Activated CD4-positive, CD25-positive, alpha-beta regulatory T cell treated with anti-CD3 and anti-CD28 coated beads, Interleukin-2, amount 50 U/mL, for 24 hours (primary cell): Measurements from ENCODE around the gene UBASH3B.
A peak's percentile ranks its signal among the peaks of the same experiment; 100 is the strongest.

Experiments
- ATAC-seq, 2 donors: fragments of 150-1000 bp; cut with Tn5 transposase; one replicate each; pipeline ENCODE4 v1.10.0; 2021; ENCODE audit warnings: mild to moderate bottlenecking in 1 of 2, moderate library complexity in 1 of 2

UBASH3B gene

GRCh38 chr11:122786896-122787295 is 131.4 kb downstream of the UBASH3B start:
- ATAC-seq: no peak

GRCh38 chr11:122788781-122789535 is 133.4 kb downstream of the UBASH3B start:
- ATAC-seq: no peak

GRCh38 chr11:122789907-122790306 is 134.4 kb downstream of the UBASH3B start:
- no peak for ATAC-seq

- no peak for ATAC-seq
These were observed 135.9 kb downstream of the UBASH3B start for GRCh38 chr11:122791411-122791810.

- ATAC-seq: no peak
These were observed 136.3 kb downstream of the UBASH3B start for GRCh38 chr11:122791836-122792235.

DNA sequence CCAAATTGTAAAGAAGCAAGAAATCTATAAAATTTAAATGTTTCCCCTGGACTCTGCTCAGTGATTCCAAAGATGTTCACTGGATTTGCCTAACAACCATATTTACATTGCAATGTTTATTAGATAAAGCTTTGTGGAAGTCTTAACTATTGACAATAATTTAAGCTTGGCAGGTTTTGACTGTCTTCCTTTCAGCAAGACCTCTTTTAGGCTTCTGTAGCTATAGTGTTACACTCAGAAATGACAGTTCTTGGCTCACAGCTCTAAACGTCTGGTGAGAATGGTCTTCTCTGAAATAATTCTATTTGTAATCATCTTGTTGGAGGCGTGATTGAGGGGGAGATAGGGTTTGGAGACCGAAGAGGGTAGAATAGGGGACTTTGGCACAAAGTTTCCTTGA is 138.0 kb downstream of the UBASH3B start:
- ATAC-seq: no peak

DNA sequence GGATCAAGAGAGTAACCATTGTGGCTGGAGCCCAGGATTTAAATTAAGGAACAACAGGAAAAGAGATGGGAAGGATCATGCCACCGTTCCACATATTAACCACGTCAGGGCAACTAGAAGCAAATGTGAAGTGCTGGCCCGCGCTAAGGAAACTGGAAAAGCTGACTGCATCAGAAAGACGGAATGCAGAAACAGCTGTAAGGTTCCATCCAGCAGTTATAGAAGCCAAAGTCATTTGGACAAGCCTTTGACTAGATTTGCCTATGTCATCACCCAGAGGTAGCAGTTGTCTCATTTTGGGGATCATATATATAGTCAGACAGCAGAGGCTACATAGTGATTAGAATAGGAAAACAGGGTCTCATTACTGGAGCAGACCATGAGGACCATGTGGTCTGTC is 139.8 kb downstream of the UBASH3B start:
- ATAC-seq: no peak

- ATAC-seq: peak; percentile 55 to 73
These were observed 140.7 kb downstream of the UBASH3B start for GRCh38 chr11:122796128-122796717.

GRCh38 chr11:122797651-122798050 is 142.1 kb downstream of the UBASH3B start:
- no peak for ATAC-seq

DNA sequence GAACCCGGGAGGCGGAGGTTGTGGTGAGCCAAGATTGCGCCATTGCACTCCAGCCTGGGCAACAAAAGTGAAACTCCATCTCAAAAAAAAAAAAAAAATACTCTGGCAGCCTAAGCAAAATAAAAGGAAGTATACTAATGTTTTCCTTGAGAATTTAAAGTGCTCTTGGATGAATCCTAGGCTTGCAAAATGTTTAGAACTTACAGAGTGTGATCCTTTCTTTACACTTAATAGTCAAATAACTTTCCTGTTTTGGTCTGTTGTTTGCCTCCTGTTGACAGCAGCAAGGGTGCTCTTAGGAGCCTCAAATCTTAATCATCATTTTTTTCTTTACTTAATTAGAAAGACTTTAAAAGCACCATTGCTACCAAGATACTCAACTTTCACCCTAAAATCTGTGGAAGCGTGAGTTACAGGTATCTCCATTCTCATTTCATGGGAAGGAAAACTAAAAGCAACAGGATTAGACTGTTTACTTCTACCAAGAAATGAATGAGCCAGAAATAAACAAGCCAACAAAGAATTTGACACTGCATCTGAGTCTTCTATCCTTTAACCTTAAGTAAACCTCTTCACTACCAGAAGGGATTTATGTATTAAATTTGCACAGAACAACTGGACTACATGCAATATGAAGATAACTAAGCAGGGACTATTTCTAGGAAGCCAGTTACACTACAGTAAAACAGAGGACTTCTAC is 144.0 kb downstream of the UBASH3B start:
- ATAC-seq: no peak

- no peak for ATAC-seq
These were observed 147.4 kb downstream of the UBASH3B start for GRCh38 chr11:122802876-122803275.

DNA sequence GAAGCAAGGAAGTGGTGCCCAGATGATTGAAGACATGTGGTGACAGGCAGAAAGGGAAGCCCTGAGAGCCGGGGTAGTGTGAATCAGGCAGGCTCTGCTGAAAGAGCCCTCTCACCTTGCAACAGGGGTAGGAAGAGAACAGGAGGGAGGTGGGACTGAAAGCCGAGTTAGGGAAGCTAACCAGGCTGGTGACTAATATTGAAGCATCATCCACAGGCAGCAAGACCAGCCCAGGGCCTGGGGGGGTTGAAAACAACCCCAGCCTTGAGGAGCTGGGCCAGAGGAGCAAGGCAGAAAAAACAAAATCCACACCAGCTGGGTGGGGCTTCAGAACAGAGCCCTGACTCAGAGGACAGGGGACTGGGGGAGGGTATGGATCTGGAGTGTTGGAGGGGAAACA is 147.8 kb downstream of the UBASH3B start:
- no peak for ATAC-seq

DNA sequence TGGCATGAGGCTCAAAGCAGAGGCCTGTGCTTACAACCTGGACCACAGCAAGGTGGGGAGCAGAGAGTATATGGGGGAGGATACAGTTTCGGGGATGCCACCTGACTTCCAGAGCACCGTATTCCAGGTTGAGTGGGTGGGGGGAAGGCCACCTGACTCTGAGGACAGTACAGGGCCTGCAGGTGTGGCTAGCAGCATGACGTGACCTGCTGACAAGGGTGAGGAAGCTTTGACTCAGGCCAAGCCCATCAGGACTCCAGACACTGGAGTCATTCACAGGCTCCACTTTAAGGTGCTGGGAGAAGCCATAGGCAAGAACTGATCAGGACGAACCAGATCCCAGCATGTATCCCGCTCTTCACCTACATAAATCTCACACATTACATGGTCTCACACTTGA is 148.2 kb downstream of the UBASH3B start:
- no peak for ATAC-seq

DNA sequence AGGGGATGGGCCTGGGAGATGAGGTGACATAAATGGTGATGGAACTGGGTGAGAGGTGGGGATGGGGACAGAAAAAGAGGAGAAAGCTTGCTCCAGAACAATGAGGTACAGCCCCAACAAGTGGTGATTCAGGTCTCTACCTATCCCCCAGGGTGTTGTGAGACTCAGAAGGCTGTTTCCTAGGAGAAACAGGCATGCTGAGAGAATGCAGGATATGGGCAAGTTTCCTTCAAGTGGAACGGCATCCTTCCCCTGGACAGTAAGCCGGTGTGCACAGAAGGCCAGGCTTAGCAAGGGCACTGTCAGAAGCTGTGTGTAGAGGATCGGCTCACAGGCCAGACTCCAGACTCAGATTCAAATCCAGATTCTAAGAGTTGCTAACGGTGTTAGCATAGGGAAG is 148.6 kb downstream of the UBASH3B start:
- no peak for ATAC-seq

DNA sequence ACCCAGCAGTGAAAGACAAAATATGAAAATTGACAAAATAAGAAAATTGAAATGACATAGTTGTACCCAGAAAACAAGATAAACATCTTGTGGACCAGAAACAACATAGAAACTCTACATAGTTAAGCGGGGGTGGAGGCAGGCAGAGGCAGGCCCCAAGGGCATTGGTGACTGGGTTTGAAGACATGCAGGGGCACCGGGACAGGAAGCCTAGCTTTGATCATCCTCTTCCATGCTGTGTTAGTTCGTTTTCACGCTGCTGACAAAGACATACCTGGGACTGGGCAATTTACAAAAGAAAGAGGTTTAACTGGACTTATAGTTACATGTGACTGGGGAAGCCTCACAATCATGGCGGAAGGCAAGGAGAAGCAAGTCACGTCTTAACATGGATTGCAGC is 149.3 kb downstream of the UBASH3B start:
- no peak for ATAC-seq

GRCh38 chr11:122807731-122808477 is 152.4 kb downstream of the UBASH3B start:
- no peak for ATAC-seq

DNA sequence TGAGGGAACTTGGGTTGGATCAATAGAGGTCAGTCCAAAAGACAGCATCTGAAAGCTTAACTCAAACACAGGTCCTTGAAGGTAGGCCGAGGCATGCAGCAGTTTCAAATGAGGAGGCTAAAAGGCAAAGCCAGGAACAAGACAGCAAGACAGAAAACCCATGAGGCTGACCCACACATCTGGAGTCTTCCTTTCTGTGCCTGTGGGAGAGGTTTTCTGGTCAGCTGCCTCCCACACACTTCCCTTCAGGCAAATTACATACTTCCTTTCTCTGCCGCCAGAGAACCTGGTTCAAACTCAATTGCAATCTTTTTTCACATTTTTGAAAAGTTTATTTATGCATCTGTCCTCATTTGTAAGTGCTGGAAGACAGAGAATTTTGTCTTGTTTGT is 153.0 kb downstream of the UBASH3B start:
- no peak for ATAC-seq

GRCh38 chr11:122809866-122810265 is 154.3 kb downstream of the UBASH3B start:
- ATAC-seq: no peak

- ATAC-seq: no peak
These were observed 156.2 kb downstream of the UBASH3B start for GRCh38 chr11:122811721-122812120.

- ATAC-seq: no peak
These were observed 157.1 kb downstream of the UBASH3B start for GRCh38 chr11:122812638-122813037.

DNA sequence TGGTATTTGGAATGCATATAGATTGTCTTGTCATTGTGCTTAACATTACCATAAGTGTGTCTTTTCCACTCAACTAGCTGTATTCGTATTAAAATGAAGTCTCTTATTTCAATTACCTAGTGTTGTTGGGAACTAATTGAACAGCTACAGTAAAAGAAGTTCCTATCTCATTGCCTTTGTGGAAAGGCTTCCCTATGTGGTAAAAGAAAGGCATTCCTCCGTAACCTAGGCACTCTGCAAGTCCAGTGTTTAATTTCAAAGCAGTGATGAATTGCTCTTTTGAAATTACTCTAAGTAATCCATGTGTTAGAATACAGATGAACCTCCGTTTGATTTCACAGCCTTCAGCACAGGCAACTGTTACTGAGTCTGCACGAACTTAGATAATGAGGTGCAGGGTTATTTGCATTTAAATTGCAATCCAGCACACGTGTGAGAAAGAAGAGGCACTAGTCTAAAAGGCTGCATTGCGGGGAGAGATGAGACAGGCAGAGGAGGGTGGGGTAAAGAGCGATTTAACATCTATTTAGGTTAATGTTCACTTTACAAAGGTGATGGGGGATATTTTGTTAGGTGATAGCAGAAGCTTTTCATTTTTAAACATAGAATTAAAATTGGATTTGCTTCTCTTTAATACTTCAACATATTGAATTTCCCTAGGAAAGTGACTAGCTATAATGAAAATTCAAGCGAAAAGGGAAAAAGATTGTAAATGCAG is 157.8 kb downstream of the UBASH3B start:
- ATAC-seq: no peak

- ATAC-seq: no peak
These were observed 158.4 kb downstream of the UBASH3B start for GRCh38 chr11:122813894-122814270.

GRCh38 chr11:122814401-122814800 is 158.9 kb downstream of the UBASH3B start:
- no peak for ATAC-seq
